Smooth muscle cell of the brain vasculature (primary cell): Measurements from ENCODE around the gene LACRT.

Source experiments
- DNase-seq: peaks from one replicate; pipeline ENCODE4 v3.0.0-alpha.2; 2012; ENCODE audit warnings: low read depth, low spot score

The LACRT gene

GRCh38 chr12:54602661-54603060, 32.0 kb downstream of the LACRT start:
- DNase-seq, result no peak

- DNase-seq, result no peak
These were observed 32.9 kb downstream of the LACRT start for GRCh38 chr12:54601841-54602240.

- no peak for DNase-seq
These were observed 35.7 kb downstream of the LACRT start for GRCh38 chr12:54598970-54599369.

GRCh38 chr12:54596526-54596946, 38.2 kb downstream of the LACRT start:
- peak; percentile 32 for DNase-seq

- DNase-seq, result no peak
These were observed 39.2 kb downstream of the LACRT start for GRCh38 chr12:54595471-54595870.

GRCh38 chr12:54593725-54594124, 41.0 kb downstream of the LACRT start:
- DNase-seq, result no peak

- DNase-seq, result no peak
These were observed 41.6 kb downstream of the LACRT start for GRCh38 chr12:54593135-54593534.

- no peak for DNase-seq
These were observed 42.4 kb downstream of the LACRT start for GRCh38 chr12:54592316-54592715.

GRCh38 chr12:54590978-54591591, 43.6 kb downstream of the LACRT start:
- no peak for DNase-seq

- DNase-seq, result no peak
These were observed 44.7 kb downstream of the LACRT start for GRCh38 chr12:54589964-54590363.

GRCh38 chr12:54588890-54589267, 45.8 kb downstream of the LACRT start:
- DNase-seq, result no peak

GRCh38 chr12:54588110-54588889, 46.4 kb downstream of the LACRT start, which contains the start of gene PPP1R1A:
PPP1R1A (minus strand) TSS chr12:54588659; CDS start chr12:54588488, 171 bp downstream.
- DNase-seq, result no peak

- DNase-seq, result no peak
These were observed 47.3 kb downstream of the LACRT start for GRCh38 chr12:54587315-54587873.

GRCh38 chr12:54586620-54587019, 48.1 kb downstream of the LACRT start:
- DNase-seq, result no peak

GRCh38 chr12:54585243-54585642, 49.5 kb downstream of the LACRT start:
- no peak for DNase-seq

GRCh38 chr12:54584128-54584527, 50.6 kb downstream of the LACRT start:
- no peak for DNase-seq

GRCh38 chr12:54583726-54584125, 51.0 kb downstream of the LACRT start:
- DNase-seq, result no peak

GRCh38 chr12:54581412-54581811, 53.3 kb downstream of the LACRT start:
- no peak for DNase-seq
